Naive B cell (primary cell): ENCODE data around the gene TBC1D32. TPM values are rescaled to one million over a fixed set of nuclear protein-coding genes. Genes with fewer than 3 reads are reported as not detected.
"Not testable (repeated sequence)": the region's sequence is repeated elsewhere in the genome, so short reads cannot be mapped to it uniquely, and the experiment has no call there.

Source experiments
- ATAC-seq, 2 donors: fragments of 150-1000 bp; cut with Tn5 transposase; 2 replicates each; pipeline ENCODE4 v1.10.0; 2021; ENCODE audit warnings: low read depth in 2 of 2, mild to moderate bottlenecking in 2 of 2, moderate library complexity in 2 of 2
- DNase-seq: peaks from one replicate; pipeline ENCODE4 v3.0.0; 2022
- H3K27ac Mint-ChIP-seq, 6 donors: one replicate each; pipeline ENCODE4 v1.8.0; 2020 to 2022; ENCODE audit warnings: mild to moderate bottlenecking in 6 of 6, mixed read lengths in 6 of 6, moderate library complexity in 5 of 6, inconsistent platforms in 2 of 6
- H3K27me3 Mint-ChIP-seq, 3 donors: one replicate each; pipeline ENCODE4 v1.8.0; 2021 to 2022; ENCODE audit warnings: mixed read lengths in 3 of 3, mild to moderate bottlenecking in 1 of 3
- H3K36me3 Mint-ChIP-seq, 2 donors: one replicate each; pipeline ENCODE4 v1.8.0; 2020 to 2022; ENCODE audit warnings: mixed read lengths in 2 of 2, inconsistent platforms in 1 of 2, mild to moderate bottlenecking in 1 of 2
- H3K4me1 Mint-ChIP-seq, 3 donors: one replicate each; pipeline ENCODE4 v1.8.0; 2020 to 2022; ENCODE audit warnings: mixed read lengths in 3 of 3, inconsistent platforms in 1 of 3, mild to moderate bottlenecking in 1 of 3, moderate library complexity in 1 of 3
- H3K4me3 Mint-ChIP-seq, 8 donors: one replicate each; pipeline ENCODE4 v1.8.0; 2020 to 2022; ENCODE audit warnings: mild to moderate bottlenecking in 8 of 8, mixed read lengths in 8 of 8, moderate library complexity in 8 of 8, inconsistent platforms in 2 of 8
- H3K9me3 Mint-ChIP-seq, 7 donors: one replicate each; pipeline ENCODE4 v1.8.0; 2020 to 2022; ENCODE audit warnings: mixed read lengths in 7 of 7, mild to moderate bottlenecking in 5 of 7, inconsistent platforms in 2 of 7, moderate library complexity in 1 of 7
- polyA plus RNA-seq, 6 donors: library from polyadenylated mRNA; unstranded; fragments of 300-500 nt; fragmentation: Illumina TruSeq; gene quantifications; one replicate each; pipeline ENCODE4 v1.2.3, GENCODE V29; 2021; ENCODE audit warnings: low read depth in 6 of 6

Gene TBC1D32
- polyA plus RNA-seq, 6 donors from 2014 or later = 1.2 to 6.0 (median 3.7) TPM

- no peak for ATAC-seq
- no peak overlapping the region for H3K4me3 Mint-ChIP-seq
- H3K27ac Mint-ChIP-seq = peak overlapping the region in 1 of 6 donors; percentile 42
- no peaks in the 10 kb centered on the region for H3K4me1 Mint-ChIP-seq
- H3K27me3 Mint-ChIP-seq = no peaks in the 10 kb centered on the region
- peaks cover 3 to 17% (median 10%) of the 10 kb centered on the region in 7 donors for H3K9me3 Mint-ChIP-seq
- peaks cover 18% of the 10 kb centered on the region in 2 donors for H3K36me3 Mint-ChIP-seq
- DNase-seq = no peak
These were observed 150.5 kb downstream of the TBC1D32 start for GRCh38 chr6:121183742-121184141.

- DNase-seq (no peak), ATAC-seq (no peak)
- H3K36me3 Mint-ChIP-seq = peaks cover 24% of the 10 kb centered on the region in 2 donors
- no peaks in the 10 kb centered on the region for H3K4me1 Mint-ChIP-seq
- no peak overlapping the region for H3K4me3 Mint-ChIP-seq
- peaks cover 0 to 19% (median 5%) of the 10 kb centered on the region in 7 donors for H3K9me3 Mint-ChIP-seq
- no peak overlapping the region for H3K27ac Mint-ChIP-seq
- no peaks in the 10 kb centered on the region for H3K27me3 Mint-ChIP-seq
These were observed 158.5 kb downstream of the TBC1D32 start for GRCh38 chr6:121175827-121176226.

- not testable (repeated sequence) for H3K4me3 Mint-ChIP-seq, H3K27ac Mint-ChIP-seq, H3K36me3 Mint-ChIP-seq, DNase-seq, H3K27me3 Mint-ChIP-seq, H3K4me1 Mint-ChIP-seq, H3K9me3 Mint-ChIP-seq, ATAC-seq
These were observed 161.8 kb downstream of the TBC1D32 start for GRCh38 chr6:121172451-121172850.

- Mint-ChIP-seq H3K27me3 (no peaks in the 10 kb centered on the region), H3K36me3 (peaks cover 0 to 5% of the 10 kb centered on the region in 2 donors), H3K27ac (no peak overlapping the region), H3K9me3 (peaks cover 0 to 4% (median 0%) of the 10 kb centered on the region in 7 donors), H3K4me1 (no peaks in the 10 kb centered on the region), H3K4me3 (no peak overlapping the region)
- ATAC-seq (no peak), DNase-seq (no peak)
These were observed 162.4 kb downstream of the TBC1D32 start for GRCh38 chr6:121171879-121172278.

GRCh38 chr6:121161886-121162285 lies 172.4 kb downstream of the TBC1D32 start:
- Mint-ChIP-seq H3K9me3 (peaks cover 1 to 27% (median 14%) of the 10 kb centered on the region in 7 donors), H3K4me3 (no peak overlapping the region), H3K36me3 (peaks cover 33 to 40% of the 10 kb centered on the region in 2 donors), H3K27me3 (no peaks in the 10 kb centered on the region), H3K4me1 (no peaks in the 10 kb centered on the region), H3K27ac (no peak overlapping the region)
- DNase-seq (no peak), ATAC-seq (no peak)

GRCh38 chr6:121160276-121160675 lies 174.0 kb downstream of the TBC1D32 start:
- peaks cover 5 to 27% (median 21%) of the 10 kb centered on the region in 7 donors for H3K9me3 Mint-ChIP-seq

GRCh38 chr6:121158891-121159290 lies 175.4 kb downstream of the TBC1D32 start:
- H3K9me3 Mint-ChIP-seq = peaks cover 5 to 39% (median 27%) of the 10 kb centered on the region in 7 donors
- H3K27ac Mint-ChIP-seq = no peak overlapping the region
- H3K4me3 Mint-ChIP-seq = no peak overlapping the region
- peaks cover 62 to 68% of the 10 kb centered on the region in 2 donors for H3K36me3 Mint-ChIP-seq
- no peak for DNase-seq
- no peak for ATAC-seq
- H3K4me1 Mint-ChIP-seq = no peaks in the 10 kb centered on the region
- H3K27me3 Mint-ChIP-seq = no peaks in the 10 kb centered on the region

More at GRCh38 chr6:121160276-121160675, 174.0 kb downstream of the TBC1D32 start:
- H3K4me3 Mint-ChIP-seq = no peak overlapping the region
- no peak overlapping the region for H3K27ac Mint-ChIP-seq
- no peaks in the 10 kb centered on the region for H3K27me3 Mint-ChIP-seq
- peaks cover 48 to 55% of the 10 kb centered on the region in 2 donors for H3K36me3 Mint-ChIP-seq
- ATAC-seq (no peak), DNase-seq (no peak)
- H3K4me1 Mint-ChIP-seq = no peaks in the 10 kb centered on the region

- Mint-ChIP-seq H3K9me3 (peaks cover 5 to 39% (median 27%) of the 10 kb centered on the region in 7 donors), H3K36me3 (peaks cover 66 to 68% of the 10 kb centered on the region in 2 donors)
These were observed 175.8 kb downstream of the TBC1D32 start for GRCh38 chr6:121158438-121158837.

GRCh38 chr6:121157906-121158305 lies 176.4 kb downstream of the TBC1D32 start:
- Mint-ChIP-seq H3K9me3 (peaks cover 5 to 44% (median 32%) of the 10 kb centered on the region in 7 donors), H3K27me3 (no peaks in the 10 kb centered on the region), H3K4me1 (no peaks in the 10 kb centered on the region), H3K36me3 (peaks cover 68 to 71% of the 10 kb centered on the region in 2 donors), H3K27ac (no peak overlapping the region), H3K4me3 (no peak overlapping the region)
- no peak for DNase-seq
- no peak for ATAC-seq

More at GRCh38 chr6:121158438-121158837, 175.8 kb downstream of the TBC1D32 start:
- Mint-ChIP-seq H3K27ac (no peak overlapping the region), H3K4me1 (no peaks in the 10 kb centered on the region), H3K4me3 (no peak overlapping the region), H3K27me3 (no peaks in the 10 kb centered on the region)
- ATAC-seq (no peak), DNase-seq (no peak)

- H3K27ac Mint-ChIP-seq = no peak overlapping the region
- no peaks in the 10 kb centered on the region for H3K4me1 Mint-ChIP-seq
- ATAC-seq = no peak
- peaks cover 0 to 33% (median 18%) of the 10 kb centered on the region in 7 donors for H3K9me3 Mint-ChIP-seq
- peaks cover 16 to 20% of the 10 kb centered on the region in 2 donors for H3K36me3 Mint-ChIP-seq
- no peak overlapping the region for H3K4me3 Mint-ChIP-seq
- DNase-seq = no peak
- no peaks in the 10 kb centered on the region for H3K27me3 Mint-ChIP-seq
These were observed 190.8 kb downstream of the TBC1D32 start for GRCh38 chr6:121143476-121143875.

- H3K9me3 Mint-ChIP-seq = peaks cover 0 to 30% (median 13%) of the 10 kb centered on the region in 7 donors
- ATAC-seq = no peak
- no peak for DNase-seq
- H3K27ac Mint-ChIP-seq = no peak overlapping the region
- H3K36me3 Mint-ChIP-seq = peaks cover 16 to 20% of the 10 kb centered on the region in 2 donors
- H3K4me1 Mint-ChIP-seq = no peaks in the 10 kb centered on the region
- no peaks in the 10 kb centered on the region for H3K27me3 Mint-ChIP-seq
- no peak overlapping the region for H3K4me3 Mint-ChIP-seq
These were observed 192.2 kb downstream of the TBC1D32 start for GRCh38 chr6:121142093-121142492.

GRCh38 chr6:121135425-121135824 lies 198.9 kb downstream of the TBC1D32 start:
- Mint-ChIP-seq H3K9me3 (no peaks in the 10 kb centered on the region), H3K4me1 (no peaks in the 10 kb centered on the region), H3K27ac (no peak overlapping the region), H3K27me3 (no peaks in the 10 kb centered on the region), H3K4me3 (no peak overlapping the region), H3K36me3 (peaks cover 0 to 5% of the 10 kb centered on the region in 2 donors)
- ATAC-seq = no peak
- no peak for DNase-seq

- ATAC-seq = no peak
- Mint-ChIP-seq H3K36me3 (peaks cover under 1 to 5% of the 10 kb centered on the region in 2 donors), H3K27me3 (no peaks in the 10 kb centered on the region), H3K9me3 (no peaks in the 10 kb centered on the region), H3K4me3 (no peak overlapping the region), H3K27ac (no peak overlapping the region), H3K4me1 (no peaks in the 10 kb centered on the region)
- no peak for DNase-seq
These were observed 199.4 kb downstream of the TBC1D32 start for GRCh38 chr6:121134922-121135321.

GRCh38 chr6:121124600-121124999 lies 209.7 kb downstream of the TBC1D32 start:
- Mint-ChIP-seq H3K4me3 (no peak overlapping the region), H3K36me3 (peaks cover 32 to 34% of the 10 kb centered on the region in 2 donors), H3K9me3 (peaks cover 10 to 29% (median 18%) of the 10 kb centered on the region in 7 donors), H3K27me3 (no peaks in the 10 kb centered on the region), H3K27ac (no peak overlapping the region), H3K4me1 (no peaks in the 10 kb centered on the region)
- ATAC-seq (no peak), DNase-seq (no peak)

- no peak for DNase-seq
- no peak overlapping the region for H3K27ac Mint-ChIP-seq
- H3K27me3 Mint-ChIP-seq = no peaks in the 10 kb centered on the region
- H3K9me3 Mint-ChIP-seq = no peaks in the 10 kb centered on the region
- ATAC-seq = no peak
- H3K4me1 Mint-ChIP-seq = no peaks in the 10 kb centered on the region
- H3K36me3 Mint-ChIP-seq = no peaks in the 10 kb centered on the region
- no peak overlapping the region for H3K4me3 Mint-ChIP-seq
These were observed 221.9 kb downstream of the TBC1D32 start for GRCh38 chr6:121112356-121112755.
